Calu3 (cell line): ENCODE measurements around the gene PTPN18. TPM values are rescaled to one million over a fixed set of nuclear protein-coding genes. Genes with fewer than 3 reads are reported as not detected.

Source experiments
- BruUV-seq: library from RNA; stranded (reverse); fragments of 400-500 nt; replicated peaks from 2 replicates; lab custom pipeline; 2021; lab: Mats Ljungman, UMichigan
- CTCF ChIA-PET: fragments of 300-600 bp; sonication (Branson Sonifier 250); formaldehyde crosslinking; loops from one replicate; lab custom pipeline; 2022; ENCODE audit warnings: antibody characterized with exemption; lab: Charles Lee
- DNase-seq: peaks from one replicate; pipeline ENCODE4 v3.0.0; 2022
- H3K27ac Mint-ChIP-seq: one replicate; pipeline ENCODE4 v1.8.0; 2022; ENCODE audit warnings: mixed read lengths; ENCODE audit not compliant: unreplicated experiment
- H3K27me3 Mint-ChIP-seq: one replicate; pipeline ENCODE4 v1.8.0; 2022; ENCODE audit warnings: mixed read lengths; ENCODE audit not compliant: unreplicated experiment
- H3K36me3 Mint-ChIP-seq: one replicate; pipeline ENCODE4 v1.8.0; 2022; ENCODE audit warnings: mild to moderate bottlenecking, moderate library complexity, mixed read lengths; ENCODE audit not compliant: insufficient read depth, unreplicated experiment
- H3K4me1 Mint-ChIP-seq: one replicate; pipeline ENCODE4 v1.8.0; 2022; ENCODE audit warnings: mild to moderate bottlenecking, low read depth, mixed read lengths; ENCODE audit not compliant: unreplicated experiment
- H3K4me3 Mint-ChIP-seq: one replicate; pipeline ENCODE4 v1.8.0; 2022; ENCODE audit warnings: mild to moderate bottlenecking, low read depth, moderate library complexity, mixed read lengths; ENCODE audit not compliant: unreplicated experiment
- H3K9me3 Mint-ChIP-seq: one replicate; pipeline ENCODE4 v1.8.0; 2022; ENCODE audit warnings: low read depth, mixed read lengths; ENCODE audit not compliant: unreplicated experiment
- CTCF ChIP-seq: fragments of 200-600 bp; IDR thresholded peaks from one replicate; pipeline ENCODE4 v1.8.0; 2022; ENCODE audit warnings: antibody characterized with exemption; ENCODE audit not compliant: unreplicated experiment
- intact Hi-C: fragments of 100-400 bp; cut with micrococcal nuclease; formaldehyde crosslinking; loops from one replicate; pipeline ENCODE4 v1.10.0; 2022; ENCODE audit not compliant: unreplicated experiment
- total RNA-seq: library from RNA; stranded (reverse); gene quantifications from 2 replicates; pipeline ENCODE4 v1.2.3, GENCODE V29; 2022

Gene PTPN18
- total RNA-seq, 1 experiment from 2014 or later, result 66.0 TPM

GRCh38 chr2:130373808-130374365 is 18.0 kb downstream of the PTPN18 start:
- H3K4me3 Mint-ChIP-seq, result peak overlapping the region; percentile 84
- BruUV-seq, result no TSS peak
- no peak for DNase-seq
- no peak for TF ChIP-seq CTCF
- peaks cover 30% of the 10 kb centered on the region for H3K4me1 Mint-ChIP-seq
- CTCF ChIA-PET, result interaction anchor here (1.1 kb wide), 1 partner anchor 18 kb away, joined by 6 read pairs; the partner anchor contains the start of gene PTPN18
- no peaks in the 10 kb centered on the region for H3K27me3 Mint-ChIP-seq
- H3K36me3 Mint-ChIP-seq, result peaks cover 38% of the 10 kb centered on the region
- no peaks in the 10 kb centered on the region for H3K9me3 Mint-ChIP-seq
- intact Hi-C loops, result no loop called here
- peak overlapping the region; percentile 67 for H3K27ac Mint-ChIP-seq

- DNase-seq, result no peak
- Mint-ChIP-seq H3K4me3 (peak overlapping the region; percentile 10), H3K4me1 (peaks cover 36% of the 10 kb centered on the region), H3K27me3 (no peaks in the 10 kb centered on the region), H3K9me3 (no peaks in the 10 kb centered on the region), H3K27ac (peak overlapping the region; percentile 38), H3K36me3 (peaks cover 38% of the 10 kb centered on the region)
- TF ChIP-seq CTCF, result no peak
- no TSS peak for BruUV-seq
- CTCF ChIA-PET, result no interaction called here
- intact Hi-C loops, result no loop called here
These were observed 18.9 kb downstream of the PTPN18 start for GRCh38 chr2:130374587-130375290.

GRCh38 chr2:130375291-130376266 is 19.7 kb downstream of the PTPN18 start:
- H3K36me3 Mint-ChIP-seq, result peaks cover 38% of the 10 kb centered on the region
- no peak for DNase-seq
- peak overlapping the region; percentile 10 for H3K4me3 Mint-ChIP-seq
- H3K27ac Mint-ChIP-seq, result peak overlapping the region; percentile 38
- intact Hi-C loops, result no loop called here
- CTCF ChIA-PET, result no interaction called here
- no peak for TF ChIP-seq CTCF
- peaks cover 44% of the 10 kb centered on the region for H3K4me1 Mint-ChIP-seq
- BruUV-seq, result no TSS peak
- H3K9me3 Mint-ChIP-seq, result no peaks in the 10 kb centered on the region
- no peaks in the 10 kb centered on the region for H3K27me3 Mint-ChIP-seq
